Ovary (tissue), 3 donors: ENCODE measurements around the gene UBE2G1.

Source experiments
- EP300 ChIP-seq: sonication (generic); formaldehyde crosslinking; IDR thresholded peaks from one replicate; pipeline ENCODE4 v1.6.1; 2017; ENCODE audit warnings: antibody characterized with exemption
- POLR2A ChIP-seq: fragments of 450-650 bp; IDR thresholded peaks from one replicate; pipeline ENCODE4 v1.6.1; 2017; ENCODE audit warnings: antibody characterized with exemption, mild to moderate bottlenecking, moderate library complexity
- TF ChIP-seq, protein P1 (sequence below), 3 donors: fragments of 450-650 bp in 2 of 3; fragments of 200-600 bp in 1 of 3; IDR thresholded peaks; one replicate each; pipeline versions ENCODE4 v1.5.1 to v1.8.0; 2016 to 2022; ENCODE audit warnings: antibody characterized with exemption in 3 of 3, mild to moderate bottlenecking in 1 of 3
- donor health status: DM: no; HTN: no; CAD: no.

GRCh38 chr17:4354862-4355514, 11.5 kb downstream of the UBE2G1 start:
- TF ChIP-seq, protein P1, sequence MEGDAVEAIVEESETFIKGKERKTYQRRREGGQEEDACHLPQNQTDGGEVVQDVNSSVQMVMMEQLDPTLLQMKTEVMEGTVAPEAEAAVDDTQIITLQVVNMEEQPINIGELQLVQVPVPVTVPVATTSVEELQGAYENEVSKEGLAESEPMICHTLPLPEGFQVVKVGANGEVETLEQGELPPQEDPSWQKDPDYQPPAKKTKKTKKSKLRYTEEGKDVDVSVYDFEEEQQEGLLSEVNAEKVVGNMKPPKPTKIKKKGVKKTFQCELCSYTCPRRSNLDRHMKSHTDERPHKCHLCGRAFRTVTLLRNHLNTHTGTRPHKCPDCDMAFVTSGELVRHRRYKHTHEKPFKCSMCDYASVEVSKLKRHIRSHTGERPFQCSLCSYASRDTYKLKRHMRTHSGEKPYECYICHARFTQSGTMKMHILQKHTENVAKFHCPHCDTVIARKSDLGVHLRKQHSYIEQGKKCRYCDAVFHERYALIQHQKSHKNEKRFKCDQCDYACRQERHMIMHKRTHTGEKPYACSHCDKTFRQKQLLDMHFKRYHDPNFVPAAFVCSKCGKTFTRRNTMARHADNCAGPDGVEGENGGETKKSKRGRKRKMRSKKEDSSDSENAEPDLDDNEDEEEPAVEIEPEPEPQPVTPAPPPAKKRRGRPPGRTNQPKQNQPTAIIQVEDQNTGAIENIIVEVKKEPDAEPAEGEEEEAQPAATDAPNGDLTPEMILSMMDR (IDR thresholded peaks at IDR 0.05): no peak
- no peak for TF ChIP-seq POLR2A
- no peak for TF ChIP-seq EP300
